SH-SY5Y (cell line): Measurements from ENCODE around the gene ADCY9.

Experiments
- GATA2 ChIP-seq: IDR thresholded peaks from 2 replicates; pipeline ENCODE4 v1.6.1; 2011; ENCODE audit warnings: mild to moderate bottlenecking, low read depth, low read length
- GATA3 ChIP-seq: IDR thresholded peaks from 2 replicates; pipeline ENCODE4 v1.6.1; 2011; ENCODE audit warnings: low read depth, mild to moderate bottlenecking, low read length, moderate library complexity

Gene ADCY9

DNA sequence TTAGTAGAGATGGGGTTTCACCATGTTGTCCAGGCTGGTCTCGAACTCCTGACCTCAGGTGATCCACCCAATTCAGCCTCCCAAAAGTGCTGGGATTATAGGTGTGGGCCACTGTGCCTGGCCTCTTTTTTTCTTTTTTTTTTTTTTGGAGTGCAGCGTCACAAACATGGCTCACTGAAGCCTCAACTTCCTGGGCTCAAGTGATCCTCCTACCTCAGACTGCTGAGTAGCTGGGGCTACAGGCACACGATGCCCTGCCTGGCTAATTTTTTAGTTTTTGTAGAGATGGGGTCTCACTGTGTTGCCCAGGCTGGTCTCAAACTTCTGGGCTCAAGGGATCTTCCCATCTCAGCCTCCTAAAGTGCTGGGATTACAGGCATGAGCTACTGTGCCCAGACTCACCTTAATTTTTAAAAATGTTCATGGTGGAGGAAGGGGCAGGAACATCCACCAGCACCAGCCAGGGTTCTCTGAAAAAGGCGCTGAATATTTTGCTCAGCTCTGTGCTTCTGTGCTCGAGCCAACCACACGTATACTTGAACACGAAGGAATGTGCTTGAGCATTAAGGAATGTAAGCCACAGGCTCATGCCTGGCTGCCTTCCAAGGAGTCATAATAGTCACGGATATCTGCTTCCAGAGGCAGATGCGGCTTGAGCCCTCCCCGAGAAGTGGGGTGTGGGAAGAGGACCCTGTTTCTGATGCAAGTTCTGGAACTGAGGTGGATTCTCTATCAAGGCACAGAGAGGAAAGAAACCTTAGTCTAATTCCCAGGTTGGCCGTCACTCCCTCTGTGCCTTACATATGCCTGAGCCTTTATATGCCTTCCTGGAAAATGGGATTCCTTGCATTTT is 170.3 kb downstream of the ADCY9 start:
- TF ChIP-seq GATA2: no peak
- no peak for TF ChIP-seq GATA3

DNA sequence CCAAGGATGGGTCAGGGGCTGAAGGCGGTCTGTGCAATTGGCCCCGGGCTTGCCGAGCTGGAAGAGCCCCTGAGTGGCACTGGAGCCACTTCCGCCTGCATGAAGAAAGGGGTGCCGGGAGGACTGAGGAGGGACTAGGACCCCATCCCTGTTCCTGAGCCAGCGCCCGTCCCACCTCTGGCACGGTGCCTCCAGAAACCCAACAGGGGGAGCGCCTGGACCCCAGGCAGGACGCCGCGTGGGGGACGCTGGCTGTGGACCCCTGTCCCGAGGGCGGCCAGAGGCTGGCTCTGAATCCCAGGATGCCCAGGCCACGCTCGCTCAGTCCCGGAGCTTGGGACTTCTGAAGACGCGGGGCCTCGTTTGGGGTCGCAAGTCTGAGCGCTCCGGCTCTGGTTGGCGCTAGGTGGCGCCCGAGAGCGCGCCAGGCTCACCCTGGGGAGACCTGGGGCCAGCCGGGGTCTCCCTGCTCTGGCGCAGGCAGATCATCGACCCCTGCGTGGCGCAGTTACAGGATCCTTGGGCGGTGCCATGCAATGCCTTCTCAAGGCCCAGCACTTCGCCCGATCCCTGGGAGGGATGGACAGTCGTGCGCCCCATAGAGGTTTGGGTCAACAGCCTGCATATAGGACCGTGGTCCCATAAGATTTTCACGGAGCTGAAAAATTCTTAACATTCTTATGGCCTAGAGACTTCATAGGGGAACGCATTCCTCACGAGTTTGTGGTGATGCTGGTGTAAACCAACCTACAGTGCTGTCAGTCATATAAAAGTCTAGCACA is 177.2 kb downstream of the ADCY9 start:
- no peak for TF ChIP-seq GATA3
- TF ChIP-seq GATA2: no peak

DNA sequence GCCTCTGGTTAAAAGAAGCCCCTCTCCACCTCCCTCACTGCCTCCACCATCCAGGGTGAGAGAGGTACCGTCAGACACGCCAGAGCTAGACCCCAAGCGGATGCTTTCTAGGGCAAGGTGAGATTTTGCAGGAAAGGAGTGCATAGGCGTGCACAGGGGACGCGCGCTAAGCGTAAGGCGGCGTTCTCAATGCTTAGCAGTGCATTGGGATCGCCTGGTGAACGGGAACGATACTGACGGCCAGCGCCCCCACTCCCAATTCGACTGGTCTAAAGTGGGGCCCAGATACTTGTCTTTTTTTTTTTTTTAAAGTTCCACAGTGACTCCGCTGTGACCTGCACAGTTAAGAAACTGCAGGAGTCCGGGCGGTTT is 177.8 kb downstream of the ADCY9 start:
- TF ChIP-seq GATA3 (no peak), GATA2 (no peak)

DNA sequence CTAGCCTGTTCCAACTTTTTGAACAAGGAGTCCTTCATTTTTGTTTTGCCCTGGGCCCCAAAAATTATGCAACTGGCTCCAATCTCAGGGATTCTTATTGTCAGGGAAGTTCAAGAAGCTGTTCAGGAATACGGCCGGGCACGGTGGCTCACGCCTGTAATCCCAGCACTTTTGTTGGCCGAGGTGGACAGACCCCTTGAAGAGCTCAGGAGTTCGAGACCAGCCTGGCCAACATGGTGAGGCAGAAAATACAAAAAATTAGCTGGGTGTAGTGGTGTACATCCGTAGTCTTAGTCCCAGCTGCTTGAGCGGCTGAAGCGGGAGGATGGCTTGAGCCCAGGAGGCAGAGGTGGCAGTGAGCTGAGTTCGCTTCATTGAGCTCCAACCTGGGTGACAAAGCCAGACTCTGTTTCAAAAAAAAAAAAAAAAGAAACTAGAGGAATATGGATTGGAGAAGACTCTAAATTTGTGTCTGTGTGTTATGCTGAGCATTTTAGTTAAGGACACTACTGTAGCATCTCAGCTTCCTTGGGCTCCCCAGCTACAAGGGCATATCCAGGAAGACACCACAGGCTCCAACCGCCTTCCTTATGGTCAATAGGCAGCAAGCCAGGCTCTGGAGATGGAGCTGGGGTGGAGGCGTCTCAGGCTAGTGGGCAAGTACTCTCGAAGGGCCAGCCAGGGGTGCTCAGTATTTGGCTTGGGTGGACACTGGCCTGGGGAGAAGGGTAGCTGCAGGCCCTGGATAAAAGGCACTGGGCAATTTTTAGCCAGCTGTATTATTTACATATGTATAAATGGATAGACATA is 179.0 kb downstream of the ADCY9 start:
- TF ChIP-seq GATA2: no peak
- no peak for TF ChIP-seq GATA3

DNA sequence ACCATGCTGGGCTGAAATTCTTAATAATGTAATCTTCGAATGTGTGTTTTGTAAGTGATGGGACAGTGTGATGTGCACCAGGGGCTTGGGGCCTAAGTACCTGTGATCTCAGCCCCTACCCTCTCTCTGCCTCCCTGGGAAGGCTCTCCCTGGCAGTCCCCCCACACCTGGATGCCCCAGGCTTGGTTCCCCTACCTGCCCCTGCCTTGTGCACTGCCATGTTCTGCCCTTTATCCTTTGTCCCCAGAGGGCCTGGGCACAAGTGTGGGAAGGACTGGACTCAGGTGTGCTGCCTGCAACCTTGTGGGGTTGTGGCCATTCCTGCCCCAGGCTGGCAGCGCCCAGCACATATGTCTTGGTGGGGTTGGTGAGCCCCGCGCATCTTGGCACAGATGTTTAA is 180.3 kb downstream of the ADCY9 start:
- TF ChIP-seq GATA3 (no peak), GATA2 (no peak)

DNA sequence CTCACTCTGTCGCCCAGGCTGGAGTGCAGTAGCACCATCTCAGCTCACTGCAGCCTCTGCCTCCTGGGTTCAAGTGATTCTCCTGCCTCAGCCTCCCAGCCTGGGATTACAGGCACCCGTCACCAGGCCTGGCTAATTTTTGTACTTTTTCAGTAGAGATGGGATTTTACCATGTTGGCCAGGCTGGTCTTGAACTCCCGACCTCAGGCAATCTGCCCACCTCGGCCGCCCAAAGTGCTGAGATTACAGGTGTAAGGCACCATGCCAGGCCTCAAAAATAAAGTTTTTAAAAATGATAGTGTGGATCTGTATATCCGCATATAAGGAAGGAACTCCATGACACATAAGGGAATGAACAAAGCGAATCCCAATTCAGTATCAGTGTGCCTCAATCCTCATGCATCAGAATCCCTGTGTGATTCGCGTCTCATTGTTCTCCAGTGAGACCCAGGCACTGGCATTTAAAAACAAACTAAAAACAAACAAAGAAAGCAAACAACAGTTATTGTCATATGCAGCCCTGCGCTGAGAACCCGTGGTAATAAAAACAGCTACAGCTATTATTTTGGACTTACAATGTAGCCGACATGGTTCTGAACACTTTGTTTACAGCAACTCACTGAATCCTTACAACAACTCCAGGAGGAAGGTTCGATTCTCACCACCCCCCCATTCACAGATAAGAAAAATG is 181.6 kb downstream of the ADCY9 start:
- TF ChIP-seq GATA3: no peak
- TF ChIP-seq GATA2: no peak

DNA sequence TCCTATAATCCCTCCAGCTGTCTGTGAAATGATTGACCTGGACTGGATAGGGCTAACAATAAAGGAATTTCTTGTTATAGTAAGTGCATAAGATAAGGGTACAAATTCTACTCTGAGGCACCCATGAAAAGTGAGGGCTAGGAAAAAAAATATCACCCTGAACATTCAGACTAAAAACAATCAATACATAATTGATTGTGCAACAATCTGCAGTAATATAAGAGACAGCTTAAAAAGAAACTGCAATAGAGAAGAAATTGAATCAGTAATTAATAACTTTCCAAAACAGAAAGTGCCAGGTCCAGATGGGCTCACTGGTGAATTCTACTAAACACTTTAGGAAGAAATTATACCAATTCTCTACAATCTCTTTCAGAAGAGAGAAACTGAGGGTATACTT is 191.5 kb downstream of the ADCY9 start:
- TF ChIP-seq GATA3: no peak
- TF ChIP-seq GATA2: no peak

DNA sequence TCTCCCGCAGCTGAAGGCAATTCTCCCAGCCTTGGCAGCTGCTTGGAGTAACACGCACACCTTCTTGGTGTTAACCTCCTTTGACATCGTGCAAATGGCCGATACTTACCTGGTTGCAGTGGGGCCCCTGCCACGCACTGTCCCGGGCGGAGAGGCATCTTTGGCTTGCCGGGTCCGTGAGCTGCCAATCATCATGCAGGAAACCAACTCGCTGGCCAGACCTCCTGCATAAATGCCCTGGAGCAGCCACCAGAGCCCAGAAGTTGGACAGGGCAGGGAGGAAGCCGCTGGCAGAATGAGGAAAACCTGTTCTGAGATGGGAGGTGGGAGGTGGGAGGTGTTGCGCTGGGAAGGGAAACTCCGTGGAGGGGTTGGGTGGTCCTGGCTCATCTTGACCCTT is 194.0 kb downstream of the ADCY9 start:
- TF ChIP-seq GATA3 (no peak), GATA2 (no peak)

DNA sequence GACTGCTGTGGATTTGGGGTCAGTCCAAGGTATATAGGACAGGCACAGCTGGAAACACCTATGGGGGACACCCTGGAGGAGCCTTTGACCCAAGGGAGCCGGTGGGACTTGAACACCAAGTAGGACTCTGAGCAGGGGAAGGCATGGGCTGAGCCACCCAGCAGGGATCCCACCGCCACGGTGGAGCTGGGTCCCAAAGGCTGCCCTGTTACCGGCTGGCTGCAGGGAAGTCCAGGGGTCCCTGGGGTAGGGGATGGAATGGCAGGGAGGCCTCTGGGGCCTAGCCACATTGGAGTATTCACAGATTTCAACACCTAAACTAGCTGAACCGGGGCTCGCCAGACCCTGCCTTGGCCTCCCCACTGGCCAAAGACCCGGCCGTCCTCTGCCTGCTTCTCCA is 196.0 kb downstream of the ADCY9 start:
- TF ChIP-seq GATA2 (no peak), GATA3 (no peak)

DNA sequence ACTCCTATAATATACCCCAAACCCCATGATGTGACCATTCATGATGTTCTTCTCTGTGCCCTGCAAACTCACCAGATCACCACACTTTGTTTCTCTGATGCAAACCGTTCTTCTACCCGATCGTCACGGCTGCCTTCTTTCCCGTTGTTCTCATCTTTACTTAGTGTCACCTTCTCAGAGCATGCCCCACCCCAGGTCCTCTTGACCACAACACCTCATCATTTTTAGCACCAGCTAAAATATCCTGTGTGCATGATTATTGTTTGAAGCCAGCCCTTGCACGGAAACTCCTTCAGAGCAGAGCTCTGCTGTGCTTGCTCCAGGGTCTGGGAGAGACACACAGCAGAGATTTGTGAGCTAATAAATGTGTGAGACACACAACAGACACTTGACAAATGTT is 196.8 kb downstream of the ADCY9 start:
- TF ChIP-seq GATA2 (no peak), GATA3 (no peak)

DNA sequence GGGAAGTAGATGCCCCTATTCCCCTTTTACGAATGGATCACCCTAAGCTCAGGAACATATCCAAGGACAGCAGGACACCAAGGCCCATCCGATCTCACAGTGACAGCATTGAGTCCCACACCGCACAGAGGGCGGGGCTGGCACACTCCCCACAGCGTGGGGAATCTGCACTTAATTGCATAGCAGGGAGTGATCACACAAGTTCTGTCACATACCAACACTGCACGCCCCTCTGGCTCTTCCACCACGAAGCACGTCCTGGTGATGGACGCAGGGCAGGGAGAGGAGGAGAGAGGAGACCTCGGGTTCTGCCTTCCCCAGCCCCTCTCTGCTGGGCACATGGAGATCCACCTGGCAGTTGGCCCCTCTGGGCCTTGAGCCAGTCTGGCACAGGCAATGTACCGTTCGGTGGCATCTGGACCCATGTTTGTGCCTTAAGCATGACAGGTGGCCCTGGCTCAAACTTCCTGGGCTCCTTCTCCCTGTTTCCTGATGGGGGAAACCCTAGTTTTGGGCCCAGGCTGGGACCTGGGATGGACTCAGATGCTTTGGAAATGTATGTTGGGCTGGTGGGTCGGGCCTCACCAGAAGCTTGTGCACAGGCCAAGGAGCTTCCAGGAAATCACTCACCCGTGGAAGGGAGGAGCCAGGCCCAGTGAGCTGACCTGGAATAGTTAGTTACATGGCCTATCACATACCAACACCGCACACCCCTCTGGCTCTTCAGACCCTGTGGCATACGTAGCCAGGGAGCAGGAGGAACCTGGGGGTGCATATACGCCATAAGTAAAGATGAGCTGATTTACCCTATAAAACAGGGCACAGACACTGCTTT is 200.6 kb downstream of the ADCY9 start:
- TF ChIP-seq GATA2: no peak
- no peak for TF ChIP-seq GATA3

DNA sequence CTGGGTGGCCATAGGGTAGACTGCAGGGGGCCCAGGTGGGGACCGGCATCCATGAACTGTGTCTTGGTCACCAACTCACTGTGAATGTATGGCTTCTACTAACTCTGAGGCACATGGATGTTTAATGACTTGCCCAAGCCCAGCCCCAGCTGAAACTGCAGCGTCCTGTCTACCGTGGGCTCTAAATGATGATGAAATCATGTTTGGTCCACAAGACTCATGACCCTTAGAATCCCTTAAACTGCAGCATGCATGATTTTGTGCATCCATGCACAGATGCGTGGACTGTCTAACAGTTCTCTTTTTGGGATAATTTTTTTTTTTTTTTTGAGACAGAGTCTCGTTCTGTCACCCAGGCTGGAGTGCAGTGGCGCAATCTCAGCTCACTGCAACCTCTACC is 203.3 kb downstream of the ADCY9 start:
- TF ChIP-seq GATA3 (no peak), GATA2 (no peak)
